ENCODE measurements around the gene CDH13.

DNA sequence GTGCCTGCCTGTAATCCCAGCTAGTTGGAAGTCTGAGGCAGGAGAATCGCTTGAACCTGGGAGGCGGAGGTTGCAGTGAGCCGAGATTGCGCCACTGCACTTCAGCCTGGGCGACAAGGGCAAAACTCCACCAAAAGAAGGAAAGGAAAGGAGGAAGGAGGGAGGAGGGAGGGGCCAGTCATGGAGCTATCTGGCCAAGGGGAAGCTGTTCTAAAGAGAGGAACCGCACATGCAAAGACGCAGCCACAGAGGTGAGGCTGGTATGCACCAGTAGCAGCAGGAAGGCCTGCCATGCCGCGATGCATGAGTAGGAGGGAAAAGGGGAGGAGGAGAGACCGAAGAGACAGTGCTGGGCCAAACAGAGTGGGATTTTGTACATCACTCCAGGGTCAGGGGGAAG is 1216.9 kb downstream of the CDH13 start:
- TF ChIP-seq, protein P1, sequence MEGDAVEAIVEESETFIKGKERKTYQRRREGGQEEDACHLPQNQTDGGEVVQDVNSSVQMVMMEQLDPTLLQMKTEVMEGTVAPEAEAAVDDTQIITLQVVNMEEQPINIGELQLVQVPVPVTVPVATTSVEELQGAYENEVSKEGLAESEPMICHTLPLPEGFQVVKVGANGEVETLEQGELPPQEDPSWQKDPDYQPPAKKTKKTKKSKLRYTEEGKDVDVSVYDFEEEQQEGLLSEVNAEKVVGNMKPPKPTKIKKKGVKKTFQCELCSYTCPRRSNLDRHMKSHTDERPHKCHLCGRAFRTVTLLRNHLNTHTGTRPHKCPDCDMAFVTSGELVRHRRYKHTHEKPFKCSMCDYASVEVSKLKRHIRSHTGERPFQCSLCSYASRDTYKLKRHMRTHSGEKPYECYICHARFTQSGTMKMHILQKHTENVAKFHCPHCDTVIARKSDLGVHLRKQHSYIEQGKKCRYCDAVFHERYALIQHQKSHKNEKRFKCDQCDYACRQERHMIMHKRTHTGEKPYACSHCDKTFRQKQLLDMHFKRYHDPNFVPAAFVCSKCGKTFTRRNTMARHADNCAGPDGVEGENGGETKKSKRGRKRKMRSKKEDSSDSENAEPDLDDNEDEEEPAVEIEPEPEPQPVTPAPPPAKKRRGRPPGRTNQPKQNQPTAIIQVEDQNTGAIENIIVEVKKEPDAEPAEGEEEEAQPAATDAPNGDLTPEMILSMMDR (IDR thresholded peaks at IDR 0.05) = no peak
- TF ChIP-seq EP300 (IDR thresholded peaks at IDR 0.05) (no peak), POLR2A (IDR thresholded peaks at IDR 0.05) (no peak)
